Dermis microvascular lymphatic vessel endothelial cell (primary cell): ENCODE measurements around the gene USP53. TPM values are rescaled to one million over a fixed set of nuclear protein-coding genes. Genes with fewer than 3 reads are reported as not detected.
"Not testable (repeated sequence)": the region's sequence is repeated elsewhere in the genome, so short reads cannot be mapped to it uniquely, and the experiment has no call there.

Source experiments
- DNase-seq, 2 donors: peaks; one replicate each; pipeline versions ENCODE4 v3.0.0 to v3.0.0-alpha.2; 2010; ENCODE audit warnings: low read depth in 2 of 2
- total RNA-seq: library from RNA; depleted of rRNA; stranded (reverse); fragments of >200 nt; gene quantifications from 2 replicates; pipeline ENCODE4 v1.2.1, GENCODE V29; 2014

Gene USP53
- total RNA-seq, 1 donor from 2014 or later, result 14.4 TPM

GRCh38 chr4:119271361-119272085, 59.0 kb downstream of the USP53 start:
- DNase-seq, result peak; percentile 77 to 88

DNA sequence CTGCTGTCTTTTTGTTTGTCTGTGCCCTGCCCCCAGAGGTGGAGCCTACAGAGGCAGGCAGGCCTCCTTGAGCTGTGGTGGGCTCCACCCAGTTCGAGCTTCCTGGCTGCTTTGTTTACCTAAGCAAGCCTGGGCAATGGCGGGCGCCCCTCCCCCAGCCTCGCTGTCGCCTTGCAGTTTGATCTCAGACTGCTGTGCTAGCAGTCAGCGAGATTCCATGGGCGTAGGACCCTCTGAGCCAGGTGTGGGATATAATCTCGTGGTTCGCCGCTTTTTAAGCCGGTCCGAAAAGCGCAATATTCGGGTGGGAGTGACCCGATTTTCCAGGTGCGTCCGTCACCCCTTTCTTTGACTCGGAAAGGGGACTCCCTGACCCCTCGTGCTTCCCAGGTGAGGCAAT, 67.0 kb downstream of the USP53 start:
- not testable (repeated sequence) for DNase-seq

DNA sequence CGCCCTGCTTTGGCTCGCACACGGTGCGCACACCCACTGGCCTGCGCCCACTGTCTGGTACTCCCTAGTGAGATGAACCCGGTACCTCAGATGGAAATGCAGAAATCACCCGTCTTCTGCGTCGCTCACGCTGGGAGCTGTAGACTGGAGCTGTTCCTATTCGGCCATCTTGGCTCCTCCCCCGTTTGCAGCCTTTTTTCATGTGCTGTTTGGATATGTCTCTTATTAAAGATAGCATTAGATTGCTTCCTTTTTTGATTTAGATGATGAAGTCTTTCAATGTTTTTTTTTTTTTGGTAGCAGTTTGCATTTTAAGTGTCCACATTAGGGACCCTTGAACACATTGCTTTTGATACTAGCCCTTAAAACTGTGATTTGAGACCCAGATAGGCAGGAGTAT, 67.4 kb downstream of the USP53 start:
- not testable (repeated sequence) for DNase-seq

DNA sequence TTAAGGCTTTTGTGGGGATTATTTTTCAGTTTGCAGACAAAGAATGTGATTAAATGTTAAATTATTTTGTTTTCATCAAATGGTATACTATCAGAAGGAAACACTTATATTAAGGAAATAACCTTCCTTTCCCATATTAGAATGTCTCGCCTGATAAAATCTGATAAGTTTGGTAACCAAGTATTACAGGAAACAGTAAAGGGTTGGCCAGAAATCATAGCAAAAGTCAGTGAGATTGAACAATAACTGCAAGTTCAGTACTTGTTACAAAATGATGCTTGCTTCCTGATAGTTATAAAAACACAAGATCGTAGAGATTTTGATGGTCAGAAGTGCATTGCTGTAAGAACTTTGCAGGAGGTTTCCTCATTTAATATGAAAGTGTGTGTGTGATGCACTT, 68.9 kb downstream of the USP53 start:
- peak; percentile 73 to 94 for DNase-seq

DNA sequence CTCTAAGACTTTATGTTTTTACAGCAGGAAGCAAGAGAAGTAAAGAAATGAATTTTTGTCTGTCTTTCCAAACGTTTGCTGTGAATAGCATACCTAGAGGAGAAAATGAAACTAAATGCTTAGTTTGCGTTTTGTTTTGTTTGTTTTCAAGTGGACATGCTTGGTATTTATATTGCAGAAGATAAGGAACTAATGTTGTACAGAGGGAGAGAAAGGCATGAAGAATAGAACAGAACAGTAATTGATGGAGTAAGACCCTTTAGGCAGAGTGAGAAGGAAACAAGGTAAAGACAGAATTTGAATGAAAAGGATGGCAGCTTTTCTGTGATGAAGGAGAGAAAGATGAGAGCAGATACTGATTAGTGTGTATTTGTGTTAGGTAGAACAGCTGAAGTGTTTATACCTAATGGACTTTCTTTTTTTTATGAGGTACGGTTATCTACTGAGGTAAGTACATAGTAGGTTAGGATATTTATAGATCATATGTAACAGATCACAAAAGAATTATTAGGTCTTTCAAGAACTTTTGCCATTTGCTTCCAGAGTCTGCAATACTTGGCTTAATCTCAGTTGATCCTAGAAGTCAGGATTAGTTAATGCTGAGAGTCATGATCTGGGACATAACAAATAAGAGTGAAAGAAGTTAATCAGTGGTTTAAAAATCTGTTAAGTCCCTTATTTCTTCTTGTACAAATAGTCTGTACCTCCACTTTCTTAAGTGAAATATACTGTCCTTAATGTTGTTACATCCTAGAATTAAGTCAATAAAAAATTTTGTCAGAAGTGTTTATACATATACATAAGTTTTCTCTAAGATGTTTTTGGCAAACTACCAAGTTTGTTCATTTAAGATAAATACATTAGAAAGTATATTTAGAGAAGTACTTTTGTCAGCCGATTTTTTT, 72.6 kb downstream of the USP53 start:
- DNase-seq, result peak in 1 of 2 donors; percentile 12

- DNase-seq, result peak; percentile 68 to 79
These were observed 74.0 kb downstream of the USP53 start for GRCh38 chr4:119286377-119287002.

DNA sequence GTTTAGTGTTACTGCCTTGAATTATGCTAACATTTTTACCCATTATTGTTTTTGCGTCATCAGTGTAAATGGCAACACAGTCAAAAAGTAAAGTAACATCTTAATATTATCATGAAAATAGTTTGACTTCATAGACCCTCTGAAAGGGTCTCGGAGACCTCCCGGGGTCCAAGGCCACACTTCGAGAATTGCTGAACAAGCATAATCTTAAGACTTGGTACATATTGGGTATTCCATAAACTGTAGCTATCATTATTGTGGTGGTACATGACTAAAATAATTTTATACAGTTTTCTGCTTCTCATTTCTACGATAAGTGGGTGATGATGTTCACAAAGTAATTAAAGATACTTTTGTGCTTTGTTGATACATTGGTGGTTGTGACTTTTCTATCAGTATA, 76.8 kb downstream of the USP53 start:
- DNase-seq, result no peak

- DNase-seq, result no peak
These were observed 78.1 kb downstream of the USP53 start for GRCh38 chr4:119290598-119290997.

DNA sequence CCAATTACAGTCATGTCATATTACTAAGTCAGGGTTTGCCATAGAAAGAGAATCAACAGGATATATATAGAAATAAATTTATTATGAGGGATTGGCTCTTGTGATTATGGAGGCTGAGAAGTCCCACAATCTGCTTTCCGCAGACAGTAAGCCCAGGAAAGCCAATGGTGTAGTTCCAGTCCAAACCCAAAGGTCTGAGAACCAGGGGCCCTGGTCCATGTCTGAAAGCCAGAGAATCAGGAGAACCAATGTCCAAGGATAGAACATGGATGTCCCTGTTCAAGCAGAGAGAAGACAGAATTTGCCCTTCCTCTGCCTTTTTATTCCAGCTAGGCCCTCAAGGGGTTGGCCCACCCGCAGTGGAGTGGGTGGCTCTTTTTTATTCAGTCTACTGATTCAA, 83.8 kb downstream of the USP53 start:
- DNase-seq, result no peak

GRCh38 chr4:119297795-119298194, 85.3 kb downstream of the USP53 start:
- no peak for DNase-seq

DNA sequence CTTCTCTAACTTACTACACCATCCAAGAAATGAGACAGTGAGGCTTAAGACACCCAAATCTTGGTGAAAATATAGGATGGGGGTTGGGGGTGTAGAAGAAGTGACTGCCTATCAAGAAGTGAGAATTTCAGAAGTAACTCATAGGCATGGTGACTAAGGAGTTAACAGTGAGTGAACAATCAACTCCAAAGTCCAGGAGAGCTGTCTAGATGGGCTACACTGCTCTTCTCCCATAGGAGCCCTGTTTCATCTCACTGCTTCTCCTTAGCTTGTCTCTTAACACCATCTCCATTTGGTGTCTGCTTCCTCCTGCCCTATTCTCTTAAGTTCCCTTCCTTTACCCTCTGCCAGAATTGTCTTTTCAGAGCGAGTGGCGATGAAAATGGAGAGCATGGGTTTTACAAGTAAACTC, 86.8 kb downstream of the USP53 start:
- peak in 1 of 2 donors; percentile 20 for DNase-seq

- DNase-seq, result no peak
These were observed 87.2 kb downstream of the USP53 start for GRCh38 chr4:119299741-119300100.

- peak; percentile 73 to 85 for DNase-seq
These were observed 87.8 kb downstream of the USP53 start for GRCh38 chr4:119300101-119300978.

DNA sequence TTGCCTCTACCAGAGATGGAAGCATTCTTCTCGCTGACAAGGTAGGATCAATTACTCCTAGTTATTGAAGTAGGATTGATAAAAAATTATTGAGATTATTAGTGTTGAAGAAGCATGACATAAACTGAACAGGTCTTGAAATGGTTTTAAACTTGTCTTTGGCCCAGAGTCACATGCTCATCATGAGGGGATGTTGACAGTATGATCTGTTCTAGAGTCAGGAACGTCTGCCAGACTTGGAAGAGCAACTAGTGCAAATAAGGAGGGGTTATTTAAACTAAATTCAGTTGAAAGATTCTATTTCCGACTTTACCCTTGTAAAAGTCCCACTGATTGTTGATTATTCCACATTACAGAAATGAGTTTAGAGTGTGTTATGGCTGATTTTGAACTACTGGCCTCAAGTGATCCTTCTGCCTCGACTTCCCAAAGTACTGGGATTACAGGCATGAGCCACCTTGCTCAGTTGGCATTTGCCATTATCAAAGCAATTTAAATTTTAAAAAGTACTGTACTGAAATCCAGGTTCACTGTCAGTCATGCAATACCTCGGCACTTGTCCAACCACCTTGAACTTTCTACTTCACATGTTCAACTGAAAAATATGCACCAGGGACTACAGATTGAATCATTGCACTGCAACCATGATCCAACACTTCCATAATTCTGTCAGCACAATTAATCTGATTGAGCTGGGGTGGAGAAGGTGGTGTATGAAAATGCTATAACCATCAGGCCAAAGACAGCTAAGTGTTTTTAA, 89.7 kb downstream of the USP53 start:
- no peak for DNase-seq

- no peak for DNase-seq
These were observed 91.2 kb downstream of the USP53 start for GRCh38 chr4:119303587-119304305.

DNA sequence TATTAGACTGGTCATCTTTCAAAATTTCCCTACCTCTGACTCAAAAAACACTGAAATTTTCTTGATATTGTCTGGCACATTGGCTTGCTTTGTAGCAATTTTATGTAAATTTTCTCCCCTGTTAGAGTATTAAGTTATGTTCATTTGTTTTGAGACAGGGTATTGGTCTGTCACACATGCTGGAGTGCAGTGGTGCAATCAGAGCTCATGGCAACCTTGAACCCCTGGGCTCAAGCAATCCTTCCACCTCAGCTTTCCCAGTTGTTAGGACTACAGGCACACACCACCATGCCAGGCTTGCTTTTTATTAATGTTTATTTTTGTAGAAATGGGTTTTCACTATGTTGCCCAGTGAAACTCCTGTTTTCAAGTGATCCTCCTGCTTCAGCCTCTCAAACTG, 91.9 kb downstream of the USP53 start:
- DNase-seq, result no peak

DNA sequence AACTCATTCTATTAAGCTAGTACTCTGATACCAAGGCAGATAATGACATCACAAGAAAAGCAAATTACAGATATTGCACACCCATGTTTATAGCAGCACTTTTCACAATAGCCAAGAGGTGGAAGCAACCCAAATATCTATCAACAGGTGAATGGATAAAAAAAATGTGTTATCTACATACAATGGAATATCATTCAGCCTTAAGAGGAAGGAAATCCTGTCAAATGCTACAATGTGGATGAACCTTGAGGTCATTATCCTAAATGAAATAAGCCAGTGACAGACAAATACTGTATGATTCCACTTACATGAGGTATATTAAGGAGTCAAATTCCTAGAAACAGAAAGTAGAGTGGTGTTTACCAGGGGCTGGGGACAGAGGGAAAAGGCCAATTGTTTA, 95.1 kb downstream of the USP53 start:
- DNase-seq, result peak; percentile 79 to 94

DNA sequence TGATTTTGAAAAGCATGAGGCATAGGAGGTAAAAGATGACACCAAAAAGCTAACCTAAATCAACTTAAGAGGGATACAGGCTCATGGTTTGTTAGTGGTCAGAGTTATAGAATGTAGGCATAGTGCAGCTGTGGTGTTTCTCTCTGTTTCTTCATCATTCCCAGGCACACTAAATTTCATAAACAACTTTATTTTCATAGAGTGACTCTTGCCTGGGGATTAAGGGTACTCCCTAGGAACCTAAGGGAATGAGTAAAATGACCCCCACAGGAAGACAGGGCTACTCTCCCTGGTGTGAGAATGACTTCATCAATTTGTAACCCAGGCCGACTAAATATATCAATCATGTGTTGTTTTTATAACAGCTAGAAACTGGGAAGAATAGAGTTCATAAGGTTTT, 98.3 kb downstream of the USP53 start:
- DNase-seq, result peak in 1 of 2 donors; percentile 50

DNA sequence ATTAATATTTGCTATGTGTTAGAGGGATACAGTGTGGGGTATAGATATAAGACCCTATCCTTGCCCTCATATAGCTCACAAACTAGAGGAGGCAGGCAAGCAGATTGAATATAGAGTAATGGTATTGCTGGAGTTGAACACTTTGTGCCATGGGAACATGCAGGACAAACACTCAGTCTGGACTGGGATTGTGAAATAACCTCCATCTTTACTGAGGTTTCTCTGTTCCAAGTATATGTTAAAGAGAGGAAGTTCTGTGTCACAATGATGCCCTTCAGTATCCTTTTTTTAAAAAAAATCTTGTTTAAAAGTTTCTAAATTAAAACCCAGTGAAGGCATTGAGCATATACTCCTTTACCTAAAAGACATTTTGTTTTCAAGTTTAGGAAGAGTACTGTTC, 100.7 kb downstream of the USP53 start:
- DNase-seq, result no peak

GRCh38 chr4:119314356-119314755, 101.8 kb downstream of the USP53 start:
- DNase-seq, result peak; percentile 18 to 48
